Measurements from ENCODE around the gene MPPED2. TPM values are rescaled to one million over a fixed set of nuclear protein-coding genes. Genes with fewer than 3 reads are reported as not detected.

The MPPED2 gene
- total RNA-seq, 2 donors from 2014 or later, result 0.54 TPM; not detected in 1

DNA sequence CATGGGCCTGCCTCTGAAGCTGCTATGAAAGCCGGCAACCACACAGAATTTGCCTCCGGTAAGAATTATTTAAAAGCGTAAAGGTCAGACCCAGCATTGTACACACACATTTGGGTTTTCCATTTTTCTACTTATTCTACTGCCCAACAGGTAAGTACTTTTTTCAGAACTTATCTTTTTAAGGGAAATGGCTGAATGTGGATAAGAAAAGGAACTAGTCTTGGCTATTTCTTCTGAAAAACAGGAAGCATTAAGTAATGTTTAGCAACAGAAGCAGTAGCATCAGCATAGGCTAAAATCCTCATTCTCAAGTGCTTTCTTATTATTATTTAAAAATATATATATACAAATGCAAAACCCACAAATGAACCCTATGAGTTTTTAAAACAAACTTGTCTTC lies 103.1 kb downstream of the MPPED2 start:
- DNase-seq (ENCODE audit: low spot score in 2 of 2) (no peak), ATAC-seq (no peak)
- no peaks in the 10 kb centered on the region for H3K9me3 Mint-ChIP-seq

DNA sequence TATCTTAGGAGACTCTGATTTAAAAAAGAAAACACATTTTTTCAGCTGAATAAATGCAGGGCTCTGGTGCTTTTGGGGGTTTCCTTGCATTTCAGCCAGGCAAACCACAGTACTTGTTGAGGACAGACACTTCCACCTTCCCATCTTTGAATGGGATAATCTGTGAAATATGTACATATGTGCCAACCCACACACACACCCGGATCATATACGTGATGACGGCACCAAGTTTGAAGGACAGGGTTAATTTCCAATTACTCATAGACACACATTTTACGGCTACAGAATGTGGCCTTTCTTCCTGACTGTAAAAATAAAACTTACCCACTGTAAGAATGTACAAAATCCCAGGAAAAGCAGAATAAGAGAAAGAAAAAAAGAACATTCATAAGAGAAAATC lies 104.4 kb downstream of the MPPED2 start:
- Mint-ChIP-seq H3K36me3 (no peaks in the 10 kb centered on the region), H3K27ac (no peak overlapping the region), H3K9me3 (no peaks in the 10 kb centered on the region)
- DNase-seq (ENCODE audit: low spot score in 2 of 2), result no peak
- no peak for ATAC-seq

More for the DNA sequence above, 103.1 kb downstream of the MPPED2 start:
- Mint-ChIP-seq H3K27ac (no peak overlapping the region), H3K36me3 (no peaks in the 10 kb centered on the region)

- DNase-seq (ENCODE audit: low spot score in 2 of 2) (no peak), ATAC-seq (no peak)
- no peaks in the 10 kb centered on the region for H3K36me3 Mint-ChIP-seq
- H3K9me3 Mint-ChIP-seq, result no peaks in the 10 kb centered on the region
- H3K27ac Mint-ChIP-seq, result no peak overlapping the region
Measured at GRCh38 chr11:30481330-30481729, 104.8 kb downstream of the MPPED2 start.

DNA sequence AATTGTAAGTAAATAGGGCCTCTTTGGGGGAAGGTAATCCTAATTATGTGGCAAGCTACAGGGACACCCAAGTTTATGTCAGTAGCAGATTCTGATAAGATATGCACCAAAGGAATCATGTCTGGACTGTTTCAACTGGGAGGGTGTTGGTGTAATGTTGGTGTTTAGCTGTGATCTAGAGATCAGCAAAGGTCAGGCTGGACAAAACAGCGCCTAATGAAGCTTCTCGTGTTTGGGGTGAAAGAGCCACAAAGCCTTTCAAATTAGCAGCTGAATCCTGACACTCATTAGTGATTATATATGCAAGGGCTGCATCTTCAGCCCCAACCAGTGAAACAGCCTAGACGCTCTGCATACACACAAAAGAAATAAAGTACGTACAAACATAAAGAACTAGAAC lies 106.3 kb downstream of the MPPED2 start:
- Mint-ChIP-seq H3K27ac (no peak overlapping the region), H3K9me3 (no peaks in the 10 kb centered on the region), H3K36me3 (no peaks in the 10 kb centered on the region)
- no peak for ATAC-seq
- DNase-seq (ENCODE audit: low spot score in 2 of 2), result no peak

DNA sequence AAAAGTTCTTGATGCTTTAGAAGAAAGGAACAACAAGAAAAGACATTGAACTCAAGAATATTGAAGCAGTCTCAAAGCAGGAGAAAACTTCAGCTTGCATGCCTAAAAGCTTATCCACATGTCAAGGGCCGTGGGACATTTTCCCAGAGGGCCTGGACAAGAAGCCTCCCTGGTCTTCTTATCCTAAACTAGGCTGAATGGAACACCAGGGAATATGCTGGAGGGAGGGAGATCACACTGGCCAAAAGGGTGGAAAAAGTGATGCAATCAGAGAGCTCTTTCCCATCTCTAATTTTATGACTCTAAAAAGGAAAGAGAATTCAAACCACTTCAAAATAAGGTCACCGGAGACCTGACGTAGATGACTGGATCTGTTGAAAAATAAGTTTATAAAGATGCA lies 107.2 kb downstream of the MPPED2 start:
- Mint-ChIP-seq H3K36me3 (no peaks in the 10 kb centered on the region), H3K9me3 (no peaks in the 10 kb centered on the region), H3K27ac (no peak overlapping the region)
- DNase-seq (ENCODE audit: low spot score in 2 of 2), result no peak
- ATAC-seq, result no peak

- H3K27ac Mint-ChIP-seq, result no peak overlapping the region
- no peak for ATAC-seq
- no peaks in the 10 kb centered on the region for H3K36me3 Mint-ChIP-seq
- H3K9me3 Mint-ChIP-seq, result no peaks in the 10 kb centered on the region
- no peak for DNase-seq (ENCODE audit: low spot score in 2 of 2)
Measured at GRCh38 chr11:30477061-30477460, 109.1 kb downstream of the MPPED2 start.

DNA sequence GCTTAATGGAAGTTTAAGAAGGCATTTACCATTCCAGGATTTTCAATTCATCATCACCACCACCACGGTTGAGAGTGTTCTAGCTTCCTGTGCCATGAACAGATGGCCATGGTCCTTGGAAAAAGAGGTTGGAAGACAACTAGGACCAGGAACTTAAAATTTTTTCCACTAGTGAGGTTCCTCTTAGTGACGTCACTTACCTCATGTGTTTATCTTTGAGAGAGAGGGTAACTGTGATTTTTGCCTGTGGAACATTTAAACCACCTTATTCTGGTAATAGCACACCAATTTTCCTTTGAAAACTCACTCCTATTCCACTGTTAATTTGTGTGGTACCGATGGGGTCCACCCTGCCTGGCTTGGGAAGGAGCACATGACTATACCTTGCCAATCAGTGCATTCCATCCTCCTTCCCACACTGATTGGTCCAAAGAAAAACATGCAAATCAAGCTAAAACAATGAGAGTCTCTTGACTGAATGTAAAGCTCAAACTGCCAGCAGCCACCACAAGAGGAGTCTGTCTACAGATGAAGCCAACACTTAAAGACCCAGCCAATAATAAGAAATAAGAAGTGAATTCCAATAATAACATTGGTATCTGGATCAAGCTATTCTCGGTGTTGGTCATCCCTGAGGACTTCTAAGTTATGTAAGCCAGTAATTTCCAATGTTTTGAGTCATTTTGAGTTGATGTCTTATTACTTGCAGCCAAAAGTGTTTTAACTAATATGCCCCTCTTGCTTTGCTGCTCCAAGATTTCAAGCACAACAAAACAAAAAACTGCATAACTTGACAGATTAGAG lies 111.8 kb downstream of the MPPED2 start:
- H3K36me3 Mint-ChIP-seq, result no peaks in the 10 kb centered on the region
- ATAC-seq, result no peak
- DNase-seq (ENCODE audit: low spot score in 2 of 2), result no peak
- H3K9me3 Mint-ChIP-seq, result peaks cover 0 to 3% of the 10 kb centered on the region in 2 donors
- no peak overlapping the region for H3K27ac Mint-ChIP-seq

DNA sequence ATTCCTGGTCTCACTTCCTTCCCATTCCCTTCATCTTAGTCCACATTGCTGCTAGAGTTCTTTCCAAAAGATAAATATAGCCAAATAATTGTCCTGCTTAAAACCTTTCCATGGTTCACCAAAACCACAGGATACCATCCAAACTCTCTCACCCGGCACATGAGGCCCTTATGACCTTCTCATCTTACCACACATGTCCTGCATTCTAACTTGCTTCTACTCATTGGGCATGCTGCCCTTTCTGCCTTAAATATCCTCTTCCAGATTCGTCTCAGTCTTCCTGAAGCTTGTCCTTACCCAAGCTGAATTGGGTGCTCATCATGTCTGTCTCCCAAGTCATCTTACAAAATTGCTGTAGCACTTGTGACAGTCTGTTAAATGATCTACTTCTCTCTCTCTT lies 114.9 kb downstream of the MPPED2 start:
- ATAC-seq, result no peak
- Mint-ChIP-seq H3K27ac (no peak overlapping the region), H3K9me3 (peaks cover 0 to 3% of the 10 kb centered on the region in 2 donors), H3K36me3 (no peaks in the 10 kb centered on the region)
- no peak for DNase-seq (ENCODE audit: low spot score in 2 of 2)

DNA sequence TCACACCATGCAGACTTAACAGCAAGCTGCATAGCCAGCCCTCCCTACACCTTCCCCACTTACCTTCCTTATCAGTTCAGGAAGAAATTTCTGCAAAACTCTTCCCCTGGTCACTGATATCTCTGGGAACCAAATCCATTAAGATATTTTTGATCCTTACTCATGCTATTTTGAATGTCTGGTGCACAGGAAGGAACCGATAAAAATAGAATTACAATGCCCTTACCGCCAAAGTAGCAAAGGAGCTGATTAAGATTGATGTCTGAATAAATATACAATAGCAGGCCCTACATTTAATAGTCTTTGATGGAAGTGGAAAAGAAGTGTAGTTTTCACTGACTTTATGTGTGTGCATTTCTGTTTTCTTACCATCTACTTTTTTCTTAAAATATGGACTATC lies 117.3 kb downstream of the MPPED2 start:
- Mint-ChIP-seq H3K9me3 (peaks cover 0 to 3% of the 10 kb centered on the region in 2 donors), H3K36me3 (no peaks in the 10 kb centered on the region), H3K27ac (no peak overlapping the region)
- no peak for DNase-seq (ENCODE audit: low spot score in 2 of 2)
- ATAC-seq, result no peak

- DNase-seq (ENCODE audit: low spot score in 2 of 2), result no peak
- ATAC-seq, result no peak
- H3K27ac Mint-ChIP-seq, result no peak overlapping the region
- peaks cover 0 to 3% of the 10 kb centered on the region in 2 donors for H3K9me3 Mint-ChIP-seq
- no peaks in the 10 kb centered on the region for H3K36me3 Mint-ChIP-seq
Measured at GRCh38 chr11:30467176-30467575, 119.0 kb downstream of the MPPED2 start.

- no peaks in the 10 kb centered on the region for H3K9me3 Mint-ChIP-seq
- no peak overlapping the region for H3K27ac Mint-ChIP-seq
- DNase-seq (ENCODE audit: low spot score in 2 of 2), result no peak
- ATAC-seq, result no peak
- H3K36me3 Mint-ChIP-seq, result no peaks in the 10 kb centered on the region
Measured at GRCh38 chr11:30465623-30466022, 120.5 kb downstream of the MPPED2 start.

DNA sequence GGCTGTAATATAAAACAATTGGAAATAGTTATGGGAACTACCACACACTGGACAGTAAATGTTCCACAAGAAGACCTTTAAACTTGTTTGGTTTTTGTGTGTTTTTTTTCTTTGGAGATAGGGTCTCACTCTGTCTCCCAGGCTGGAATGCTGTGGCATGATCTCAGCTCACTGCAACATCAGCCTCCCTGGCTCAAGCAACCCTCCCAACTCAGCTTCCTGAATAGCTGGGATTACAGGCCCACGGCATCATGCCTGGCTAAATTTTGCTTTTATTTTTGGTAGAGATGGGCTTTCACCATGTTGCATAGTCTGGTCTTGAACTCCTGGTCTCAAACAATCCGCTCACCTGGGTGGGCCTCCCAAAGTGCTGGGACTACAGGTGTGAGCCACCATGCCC lies 121.0 kb downstream of the MPPED2 start:
- DNase-seq (ENCODE audit: low spot score in 2 of 2) (no peak), ATAC-seq (no peak)
- no peaks in the 10 kb centered on the region for H3K36me3 Mint-ChIP-seq
- H3K27ac Mint-ChIP-seq, result no peak overlapping the region
- H3K9me3 Mint-ChIP-seq, result no peaks in the 10 kb centered on the region

GRCh38 chr11:30463266-30463665 lies 122.9 kb downstream of the MPPED2 start:
- H3K36me3 Mint-ChIP-seq, result no peaks in the 10 kb centered on the region
- no peak overlapping the region for H3K27ac Mint-ChIP-seq
- DNase-seq (ENCODE audit: low spot score in 2 of 2) (no peak), ATAC-seq (no peak)
- no peaks in the 10 kb centered on the region for H3K9me3 Mint-ChIP-seq

DNA sequence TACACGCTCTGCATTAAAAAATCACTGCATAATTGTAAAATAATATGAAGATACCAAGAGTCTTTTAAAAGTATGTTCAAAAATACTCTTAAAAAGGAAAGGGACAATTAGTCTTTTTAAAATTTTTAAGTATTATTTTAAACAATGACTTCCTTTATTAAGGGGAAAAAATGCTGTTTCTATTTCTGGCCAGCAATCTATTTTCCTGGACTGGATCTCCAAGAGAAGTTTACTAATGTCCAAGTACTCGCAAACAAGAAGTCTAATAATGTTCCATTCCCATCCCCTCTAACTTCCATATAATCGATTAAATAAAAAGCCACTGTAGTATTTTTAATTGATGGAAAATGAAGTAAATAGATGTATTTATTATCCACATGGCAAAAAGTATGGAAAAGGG lies 123.7 kb downstream of the MPPED2 start:
- Mint-ChIP-seq H3K9me3 (no peaks in the 10 kb centered on the region), H3K36me3 (no peaks in the 10 kb centered on the region), H3K27ac (no peak overlapping the region)
- DNase-seq (ENCODE audit: low spot score in 2 of 2), result no peak
- no peak for ATAC-seq

GRCh38 chr11:30459821-30460220 lies 126.3 kb downstream of the MPPED2 start:
- Mint-ChIP-seq H3K27ac (no peak overlapping the region), H3K9me3 (no peaks in the 10 kb centered on the region), H3K36me3 (no peaks in the 10 kb centered on the region)
- ATAC-seq, result no peak
- DNase-seq (ENCODE audit: low spot score in 2 of 2), result no peak

DNA sequence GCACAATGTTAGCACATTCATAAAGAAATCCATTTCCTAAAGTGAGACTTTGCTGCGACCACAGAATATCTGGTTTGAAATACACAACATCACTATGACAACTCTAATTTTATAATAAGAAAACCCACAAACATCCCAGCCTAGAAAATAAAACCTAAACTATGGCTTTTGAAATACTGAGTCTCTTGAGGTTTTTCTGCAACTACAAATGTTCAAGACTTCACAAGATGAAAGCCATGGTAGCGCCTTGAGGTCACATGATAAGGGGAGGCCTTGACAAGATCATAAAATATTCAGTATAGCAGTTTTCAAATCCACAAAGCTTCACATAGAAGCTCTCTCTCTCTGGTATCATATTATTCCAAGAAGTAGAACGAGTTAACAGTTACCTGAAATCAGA lies 126.8 kb downstream of the MPPED2 start:
- Mint-ChIP-seq H3K27ac (no peak overlapping the region), H3K36me3 (no peaks in the 10 kb centered on the region), H3K9me3 (no peaks in the 10 kb centered on the region)
- no peak for ATAC-seq
- no peak for DNase-seq (ENCODE audit: low spot score in 2 of 2)

DNA sequence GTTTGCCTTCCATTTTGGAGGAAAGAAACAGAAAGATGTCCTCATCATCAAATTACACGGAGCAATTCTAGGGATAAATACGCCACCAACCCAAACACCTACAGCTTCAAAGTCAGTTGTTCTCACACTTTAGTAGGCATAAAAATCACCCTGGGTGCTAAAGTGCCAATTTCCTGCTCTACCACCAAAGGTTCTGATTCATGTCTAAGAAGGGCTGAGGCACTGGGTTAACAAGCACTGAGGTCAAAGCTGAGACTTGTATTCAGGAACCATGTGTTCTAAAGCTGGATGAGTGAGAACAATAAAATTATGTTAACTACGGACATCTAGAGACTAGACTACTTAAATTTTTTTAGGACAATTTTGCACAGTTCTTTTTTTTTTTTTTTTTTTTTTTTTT lies 127.6 kb downstream of the MPPED2 start:
- no peak for DNase-seq (ENCODE audit: low spot score in 2 of 2)
- ATAC-seq, result no peak
- H3K27ac Mint-ChIP-seq, result no peak overlapping the region
- H3K36me3 Mint-ChIP-seq, result no peaks in the 10 kb centered on the region
- H3K9me3 Mint-ChIP-seq, result no peaks in the 10 kb centered on the region

DNA sequence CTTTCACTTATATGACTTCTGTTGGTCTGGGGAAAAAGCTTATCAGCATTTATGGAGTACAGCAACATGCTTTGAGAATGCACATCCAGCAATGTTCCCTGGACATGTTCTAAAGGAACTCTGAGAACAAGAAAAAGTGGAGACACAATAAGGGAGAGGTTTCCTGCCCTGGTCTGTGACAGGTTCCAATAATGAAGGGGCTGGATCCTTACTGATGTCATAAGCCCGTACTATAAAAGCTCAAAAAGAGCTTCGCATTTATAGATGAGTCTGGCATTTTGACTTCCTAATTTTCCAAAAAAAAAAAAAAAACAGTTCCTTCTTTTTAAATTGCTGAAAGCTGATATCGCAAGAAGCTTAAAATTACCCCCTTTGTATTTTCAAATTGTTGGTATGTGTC lies 129.1 kb downstream of the MPPED2 start:
- no peak for ATAC-seq
- DNase-seq (ENCODE audit: low spot score in 2 of 2), result no peak
- Mint-ChIP-seq H3K27ac (no peak overlapping the region), H3K36me3 (no peaks in the 10 kb centered on the region), H3K9me3 (no peaks in the 10 kb centered on the region)
